NT2/D1 (cell line): ENCODE measurements around the gene NVL.

Source experiments
- SUZ12 ChIP-seq: IDR thresholded peaks from 2 replicates; pipeline ENCODE4 v1.6.1; 2011; ENCODE audit not compliant: insufficient read length, insufficient read depth; ENCODE audit errors: extremely low read depth
- YY1 ChIP-seq: IDR thresholded peaks from 2 replicates; pipeline ENCODE4 v1.6.1; 2011; ENCODE audit not compliant: insufficient read length, insufficient read depth
- ZNF274 ChIP-seq: IDR thresholded peaks from 2 replicates; pipeline ENCODE4 v1.6.1; 2011; ENCODE audit warnings: mild to moderate bottlenecking, low read depth, low read length

GRCh38 chr1:224181453-224181810 lies 148.5 kb downstream of the NVL start:
- no peak for TF ChIP-seq SUZ12
- no peak for TF ChIP-seq YY1
- no peak for TF ChIP-seq ZNF274
